Measurements from ENCODE around the gene C1QL4.

Gene C1QL4

DNA sequence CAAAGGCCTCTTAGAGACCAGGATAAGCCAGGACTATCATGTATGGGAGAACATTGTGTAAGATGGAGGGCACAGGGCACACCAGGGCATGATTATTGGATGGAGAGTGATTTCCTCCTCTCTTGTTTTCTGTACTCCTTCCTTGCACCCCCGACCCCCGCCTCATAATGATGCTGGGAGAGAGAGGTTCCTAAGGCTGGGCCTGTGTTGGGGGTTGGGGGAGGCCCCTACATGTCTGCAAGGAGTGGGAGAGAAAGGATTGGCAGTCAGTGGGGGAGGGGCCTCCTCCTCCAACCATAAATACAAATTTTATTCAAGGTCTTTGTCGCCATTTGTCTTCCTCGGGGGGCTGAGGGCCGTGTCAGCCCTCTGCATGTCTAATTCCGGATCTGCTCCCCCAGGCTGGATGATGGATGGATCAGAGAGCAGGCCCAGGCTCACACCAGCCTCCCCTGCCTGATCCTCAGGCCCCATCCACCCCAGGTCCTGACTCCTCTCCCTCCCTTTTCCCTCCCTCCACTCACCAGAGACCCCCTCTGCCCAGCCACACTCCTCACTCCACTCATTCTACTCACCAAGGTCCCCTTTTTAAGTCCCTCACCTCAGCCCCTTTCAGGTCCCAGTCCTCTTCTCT lies 2.0 kb upstream of the C1QL4 start:
- H3K36me3 ChIP-seq (ENCODE audit: control insufficient read depth, low read length), result no peaks in the 10 kb centered on the region
- no peak overlapping the region for H3K27ac ChIP-seq (ENCODE audit: low read depth, low read length)
- no peak overlapping the region for H3K4me2 ChIP-seq (ENCODE audit: low read length)
- H3K4me3 ChIP-seq (ENCODE audit: low read length), result no peak overlapping the region
- H3K27me3 ChIP-seq (ENCODE audit: control insufficient read depth, low read length), result peaks cover 69% of the 10 kb centered on the region
- H3K9me2 ChIP-seq (replicated peaks; ENCODE audit: control insufficient read depth, low read length), result no peaks in the 10 kb centered on the region
- H3K4me1 ChIP-seq (ENCODE audit: control insufficient read depth, low read length), result peaks cover 31% of the 10 kb centered on the region
- no peaks in the 10 kb centered on the region for H4K20me1 ChIP-seq (ENCODE audit: control insufficient read depth, insufficient read depth, low read depth, low read length)
- H3K79me2 ChIP-seq (ENCODE audit: control insufficient read depth, low read length), result no peaks in the 10 kb centered on the region
- TF ChIP-seq, protein P1, sequence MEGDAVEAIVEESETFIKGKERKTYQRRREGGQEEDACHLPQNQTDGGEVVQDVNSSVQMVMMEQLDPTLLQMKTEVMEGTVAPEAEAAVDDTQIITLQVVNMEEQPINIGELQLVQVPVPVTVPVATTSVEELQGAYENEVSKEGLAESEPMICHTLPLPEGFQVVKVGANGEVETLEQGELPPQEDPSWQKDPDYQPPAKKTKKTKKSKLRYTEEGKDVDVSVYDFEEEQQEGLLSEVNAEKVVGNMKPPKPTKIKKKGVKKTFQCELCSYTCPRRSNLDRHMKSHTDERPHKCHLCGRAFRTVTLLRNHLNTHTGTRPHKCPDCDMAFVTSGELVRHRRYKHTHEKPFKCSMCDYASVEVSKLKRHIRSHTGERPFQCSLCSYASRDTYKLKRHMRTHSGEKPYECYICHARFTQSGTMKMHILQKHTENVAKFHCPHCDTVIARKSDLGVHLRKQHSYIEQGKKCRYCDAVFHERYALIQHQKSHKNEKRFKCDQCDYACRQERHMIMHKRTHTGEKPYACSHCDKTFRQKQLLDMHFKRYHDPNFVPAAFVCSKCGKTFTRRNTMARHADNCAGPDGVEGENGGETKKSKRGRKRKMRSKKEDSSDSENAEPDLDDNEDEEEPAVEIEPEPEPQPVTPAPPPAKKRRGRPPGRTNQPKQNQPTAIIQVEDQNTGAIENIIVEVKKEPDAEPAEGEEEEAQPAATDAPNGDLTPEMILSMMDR (IDR thresholded peaks at IDR 0.05; ENCODE audit: low read depth, low read length, poor library complexity, severe bottlenecking), result no peak
- TF ChIP-seq EZH2phosphoT487 (IDR thresholded peaks at IDR 0.05; ENCODE audit: borderline replicate concordance, low read length), result no peak
- peaks cover 6% of the 10 kb centered on the region for H3F3A ChIP-seq (ENCODE audit: control insufficient read depth, insufficient read depth)
- no peaks in the 10 kb centered on the region for H3K9me3 ChIP-seq (ENCODE audit: control insufficient read depth, insufficient read depth, low read length)

DNA sequence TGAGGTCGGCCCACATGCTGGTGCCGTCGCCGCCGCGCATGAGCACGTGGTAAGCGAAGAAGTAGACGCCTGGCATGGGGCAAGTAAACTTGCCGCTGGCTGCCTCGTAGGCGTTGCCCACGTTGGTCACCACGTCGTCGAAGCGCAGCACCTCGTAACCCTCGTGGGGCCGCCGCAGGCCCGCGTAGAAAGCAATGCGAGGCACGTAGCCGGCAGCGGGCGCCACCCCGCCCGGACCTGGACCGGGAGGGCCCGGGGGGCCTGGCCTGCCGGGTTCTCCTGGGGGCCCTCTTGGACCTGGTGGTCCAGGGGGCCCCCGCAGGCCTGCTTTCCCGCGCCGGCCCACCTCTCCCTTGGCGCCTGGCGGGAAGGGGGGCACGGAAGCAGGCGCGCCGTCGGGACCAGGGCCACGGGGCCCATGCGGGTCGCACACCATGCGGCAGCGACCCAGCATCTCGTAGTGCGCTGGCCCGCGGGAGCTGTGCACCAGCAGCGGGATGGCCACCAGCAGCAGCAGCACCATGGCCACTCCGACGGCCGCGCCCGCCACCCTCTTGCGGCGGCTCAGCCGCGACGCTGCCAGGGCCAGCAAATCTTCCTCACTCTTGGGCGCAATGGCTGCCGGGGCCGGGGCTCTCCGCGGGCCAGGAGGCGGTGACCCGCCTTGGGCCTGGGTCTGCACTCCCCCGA lies 888 bp downstream of the C1QL4 start:
- H3K9me3 ChIP-seq (ENCODE audit: control insufficient read depth, insufficient read depth, low read length), result no peaks in the 10 kb centered on the region
- TF ChIP-seq, protein P1 (IDR thresholded peaks at IDR 0.05; ENCODE audit: low read depth, low read length, poor library complexity, severe bottlenecking), result no peak
- H3K27ac ChIP-seq (ENCODE audit: low read depth, low read length), result no peak overlapping the region
- no peak overlapping the region; the same call in 1 of the 2 replicates for H3K4me2 ChIP-seq (ENCODE audit: low read length)
- H3F3A ChIP-seq (ENCODE audit: control insufficient read depth, insufficient read depth), result peaks cover 8% of the 10 kb centered on the region
- no peak overlapping the region for H3K4me3 ChIP-seq (ENCODE audit: low read length)
- H3K4me1 ChIP-seq (ENCODE audit: control insufficient read depth, low read length), result peaks cover 10% of the 10 kb centered on the region
- no peaks in the 10 kb centered on the region for H3K9me2 ChIP-seq (replicated peaks; ENCODE audit: control insufficient read depth, low read length)
- H3K36me3 ChIP-seq (ENCODE audit: control insufficient read depth, low read length), result peaks cover 4% of the 10 kb centered on the region
- no peaks in the 10 kb centered on the region for H3K79me2 ChIP-seq (ENCODE audit: control insufficient read depth, low read length)
- H4K20me1 ChIP-seq (ENCODE audit: control insufficient read depth, insufficient read depth, low read depth, low read length), result no peaks in the 10 kb centered on the region
- H3K27me3 ChIP-seq (ENCODE audit: control insufficient read depth, low read length), result peaks cover 43% of the 10 kb centered on the region

DNA sequence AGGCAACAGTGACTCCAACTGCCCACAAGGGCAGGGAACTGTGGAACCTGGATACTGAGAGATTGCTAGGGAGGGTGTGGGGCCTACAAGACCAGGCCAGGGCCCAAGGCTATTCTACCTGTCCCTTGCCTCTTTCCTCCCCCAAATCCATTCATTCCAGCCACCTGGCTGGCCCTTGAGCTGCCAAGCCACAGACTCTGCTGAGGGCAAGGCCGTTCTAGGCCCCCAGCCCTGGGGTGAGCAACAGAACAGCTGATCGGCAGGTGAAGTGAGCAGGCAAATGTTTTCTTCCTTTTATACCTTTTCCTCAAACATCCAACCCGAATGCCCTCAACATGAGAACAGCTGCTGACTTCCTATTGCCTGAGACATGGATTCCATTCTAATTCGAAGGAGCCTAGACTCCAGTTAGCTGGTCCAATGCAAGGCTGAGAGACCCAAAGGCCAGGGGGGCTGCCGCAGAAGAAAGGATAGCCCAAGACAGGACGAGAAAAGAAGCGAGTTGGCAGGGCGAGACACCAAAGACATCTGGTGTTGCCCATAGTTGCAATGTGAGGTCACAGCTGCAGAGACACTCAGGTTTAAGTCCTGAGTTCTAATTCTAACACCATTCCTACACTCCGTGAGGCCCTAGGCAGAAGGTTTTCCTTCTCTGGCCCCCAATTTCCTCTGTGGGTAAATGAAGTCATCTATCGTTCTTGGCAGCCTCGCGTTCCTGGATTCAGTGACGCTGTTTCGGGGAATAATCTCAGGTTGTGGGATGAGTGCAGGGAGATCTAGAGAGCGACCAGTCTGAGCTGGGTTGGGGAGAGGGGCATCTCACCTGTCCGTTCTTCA lies 1.7 kb downstream of the C1QL4 start:
- H3K9me2 ChIP-seq (replicated peaks; ENCODE audit: control insufficient read depth, low read length), result no peaks in the 10 kb centered on the region
- H3K27me3 ChIP-seq (ENCODE audit: control insufficient read depth, low read length), result peaks cover 35% of the 10 kb centered on the region
- peaks cover 10% of the 10 kb centered on the region for H3K4me1 ChIP-seq (ENCODE audit: control insufficient read depth, low read length)
- TF ChIP-seq EZH2phosphoT487 (IDR thresholded peaks at IDR 0.05; ENCODE audit: borderline replicate concordance, low read length), result no peak
- TF ChIP-seq, protein P1 (IDR thresholded peaks at IDR 0.05; ENCODE audit: low read depth, low read length, poor library complexity, severe bottlenecking), result no peak
- no peak overlapping the region for H3K4me3 ChIP-seq (ENCODE audit: low read length)
- H3F3A ChIP-seq (ENCODE audit: control insufficient read depth, insufficient read depth), result peaks cover 2% of the 10 kb centered on the region
- no peak overlapping the region for H3K4me2 ChIP-seq (ENCODE audit: low read length)
- no peaks in the 10 kb centered on the region for H3K9me3 ChIP-seq (ENCODE audit: control insufficient read depth, insufficient read depth, low read length)
- H3K36me3 ChIP-seq (ENCODE audit: control insufficient read depth, low read length), result peaks cover 11% of the 10 kb centered on the region
- H4K20me1 ChIP-seq (ENCODE audit: control insufficient read depth, insufficient read depth, low read depth, low read length), result no peaks in the 10 kb centered on the region
- H3K27ac ChIP-seq (ENCODE audit: low read depth, low read length), result no peak overlapping the region
- no peaks in the 10 kb centered on the region for H3K79me2 ChIP-seq (ENCODE audit: control insufficient read depth, low read length)
